PFSK-1 (cell line): ENCODE data around the gene ENDOV.

Source experiments
- FOXP2 ChIP-seq: optimal IDR thresholded peaks from 2 replicates; pipeline ENCODE3; 2011; ENCODE audit warnings: borderline replicate concordance, control low read depth, inconsistent platforms; ENCODE audit not compliant: insufficient read depth; ENCODE audit errors: extremely low read length, extremely low read depth
- POLR2AphosphoS5 ChIP-seq: IDR thresholded peaks from 2 replicates; pipeline ENCODE4 v1.6.1; 2012; ENCODE audit warnings: low read depth, mild to moderate bottlenecking, control low read depth, low read length, moderate library complexity
- SIN3A ChIP-seq: IDR thresholded peaks from 2 replicates; pipeline ENCODE4 v1.6.1; 2012; ENCODE audit warnings: mild to moderate bottlenecking, low read length, moderate library complexity, borderline replicate concordance; ENCODE audit not compliant: insufficient read depth
- TAF1 ChIP-seq: IDR thresholded peaks from 2 replicates; pipeline ENCODE4 v1.6.1; 2012; ENCODE audit warnings: low read length, control low read depth, borderline replicate concordance; ENCODE audit not compliant: insufficient read depth
- TF ChIP-seq, protein P1 (sequence below), 2 experiments: IDR thresholded peaks; 2 replicates each; pipeline versions ENCODE4 v1.6.1 to v1.8.0; 2011 to 2012; ENCODE audit warnings: low read depth in 2 of 2, low read length in 2 of 2, control low read depth in 1 of 2, inconsistent platforms in 1 of 2, mild to moderate bottlenecking in 1 of 2, moderate library complexity in 1 of 2; ENCODE audit not compliant: insufficient read depth in 1 of 2

Gene ENDOV

DNA sequence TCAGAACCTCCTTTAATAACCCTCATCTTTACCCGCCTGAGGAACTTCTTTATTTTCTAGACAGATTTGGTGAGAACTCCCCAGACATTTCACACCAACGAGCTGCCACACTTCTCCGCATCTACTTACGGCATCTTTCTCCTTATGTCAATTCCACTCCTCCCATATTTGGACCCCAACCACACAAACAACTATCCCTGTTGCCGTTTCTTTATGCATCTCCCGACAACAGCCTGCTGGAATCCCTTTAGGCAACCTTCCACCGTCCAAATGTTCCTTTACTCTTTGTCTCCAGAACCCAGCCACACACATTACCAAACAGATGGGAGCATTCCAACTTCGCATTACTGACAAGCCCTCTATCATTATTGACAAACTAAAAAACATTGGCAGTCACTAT, 8.8 kb upstream of the ENDOV start:
- TF ChIP-seq, protein P1, sequence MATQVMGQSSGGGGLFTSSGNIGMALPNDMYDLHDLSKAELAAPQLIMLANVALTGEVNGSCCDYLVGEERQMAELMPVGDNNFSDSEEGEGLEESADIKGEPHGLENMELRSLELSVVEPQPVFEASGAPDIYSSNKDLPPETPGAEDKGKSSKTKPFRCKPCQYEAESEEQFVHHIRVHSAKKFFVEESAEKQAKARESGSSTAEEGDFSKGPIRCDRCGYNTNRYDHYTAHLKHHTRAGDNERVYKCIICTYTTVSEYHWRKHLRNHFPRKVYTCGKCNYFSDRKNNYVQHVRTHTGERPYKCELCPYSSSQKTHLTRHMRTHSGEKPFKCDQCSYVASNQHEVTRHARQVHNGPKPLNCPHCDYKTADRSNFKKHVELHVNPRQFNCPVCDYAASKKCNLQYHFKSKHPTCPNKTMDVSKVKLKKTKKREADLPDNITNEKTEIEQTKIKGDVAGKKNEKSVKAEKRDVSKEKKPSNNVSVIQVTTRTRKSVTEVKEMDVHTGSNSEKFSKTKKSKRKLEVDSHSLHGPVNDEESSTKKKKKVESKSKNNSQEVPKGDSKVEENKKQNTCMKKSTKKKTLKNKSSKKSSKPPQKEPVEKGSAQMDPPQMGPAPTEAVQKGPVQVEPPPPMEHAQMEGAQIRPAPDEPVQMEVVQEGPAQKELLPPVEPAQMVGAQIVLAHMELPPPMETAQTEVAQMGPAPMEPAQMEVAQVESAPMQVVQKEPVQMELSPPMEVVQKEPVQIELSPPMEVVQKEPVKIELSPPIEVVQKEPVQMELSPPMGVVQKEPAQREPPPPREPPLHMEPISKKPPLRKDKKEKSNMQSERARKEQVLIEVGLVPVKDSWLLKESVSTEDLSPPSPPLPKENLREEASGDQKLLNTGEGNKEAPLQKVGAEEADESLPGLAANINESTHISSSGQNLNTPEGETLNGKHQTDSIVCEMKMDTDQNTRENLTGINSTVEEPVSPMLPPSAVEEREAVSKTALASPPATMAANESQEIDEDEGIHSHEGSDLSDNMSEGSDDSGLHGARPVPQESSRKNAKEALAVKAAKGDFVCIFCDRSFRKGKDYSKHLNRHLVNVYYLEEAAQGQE (IDR thresholded peaks at IDR 0.05; ENCODE audit: insufficient read depth in 1 of 2, low read depth in 2 of 2, low read length in 2 of 2): no peak
- TF ChIP-seq SIN3A: no peak
- TF ChIP-seq FOXP2: no peak
- no peak for TF ChIP-seq POLR2AphosphoS5
- TF ChIP-seq TAF1: no peak

DNA sequence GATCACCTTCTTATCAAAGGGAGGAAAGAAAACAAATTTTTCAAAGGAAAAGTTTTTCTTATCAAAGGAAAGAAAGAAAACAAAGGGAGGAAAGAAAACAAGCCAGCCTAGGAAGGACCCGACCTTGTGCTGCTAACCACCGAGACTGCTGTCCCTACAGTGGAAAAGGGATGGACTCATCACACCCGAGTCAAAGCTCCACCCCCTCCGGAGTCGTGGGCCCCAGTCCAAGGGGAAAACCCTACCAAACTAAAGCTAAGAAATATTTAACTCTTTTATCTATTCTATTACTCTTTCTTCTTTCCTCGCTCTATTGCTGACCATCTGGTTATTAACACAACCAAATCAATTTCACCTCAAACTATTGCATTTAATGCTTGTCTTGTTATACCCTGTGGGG, 6.1 kb upstream of the ENDOV start:
- TF ChIP-seq TAF1: no peak
- TF ChIP-seq FOXP2: no peak
- no peak for TF ChIP-seq POLR2AphosphoS5
- no peak for TF ChIP-seq SIN3A
- TF ChIP-seq, protein P1 (IDR thresholded peaks at IDR 0.05; ENCODE audit: insufficient read depth in 1 of 2, low read depth in 2 of 2, low read length in 2 of 2): no peak

DNA sequence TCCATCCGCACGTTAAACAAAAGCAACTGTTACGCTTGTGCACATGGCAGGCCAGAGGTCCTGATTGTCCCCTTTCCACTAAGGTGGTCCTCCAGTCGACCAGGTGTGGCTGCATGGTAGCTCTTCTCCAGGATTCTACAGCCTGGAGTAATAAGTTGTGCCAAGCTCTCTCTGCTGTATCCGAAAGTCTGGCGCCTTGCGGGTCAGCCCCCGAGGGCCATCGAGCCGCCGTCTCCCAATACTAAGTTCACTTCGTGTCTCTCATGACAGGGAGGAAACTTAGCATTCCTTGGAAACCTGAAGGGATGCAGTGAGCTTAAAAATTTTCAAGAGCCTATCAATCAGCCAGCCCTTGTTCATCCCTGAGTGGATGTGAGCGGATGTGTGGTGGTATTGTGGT, 5.3 kb upstream of the ENDOV start:
- TF ChIP-seq FOXP2: no peak
- no peak for TF ChIP-seq POLR2AphosphoS5
- TF ChIP-seq TAF1: no peak
- TF ChIP-seq, protein P1 (IDR thresholded peaks at IDR 0.05; ENCODE audit: insufficient read depth in 1 of 2, low read depth in 2 of 2, low read length in 2 of 2): no peak
- no peak for TF ChIP-seq SIN3A

DNA sequence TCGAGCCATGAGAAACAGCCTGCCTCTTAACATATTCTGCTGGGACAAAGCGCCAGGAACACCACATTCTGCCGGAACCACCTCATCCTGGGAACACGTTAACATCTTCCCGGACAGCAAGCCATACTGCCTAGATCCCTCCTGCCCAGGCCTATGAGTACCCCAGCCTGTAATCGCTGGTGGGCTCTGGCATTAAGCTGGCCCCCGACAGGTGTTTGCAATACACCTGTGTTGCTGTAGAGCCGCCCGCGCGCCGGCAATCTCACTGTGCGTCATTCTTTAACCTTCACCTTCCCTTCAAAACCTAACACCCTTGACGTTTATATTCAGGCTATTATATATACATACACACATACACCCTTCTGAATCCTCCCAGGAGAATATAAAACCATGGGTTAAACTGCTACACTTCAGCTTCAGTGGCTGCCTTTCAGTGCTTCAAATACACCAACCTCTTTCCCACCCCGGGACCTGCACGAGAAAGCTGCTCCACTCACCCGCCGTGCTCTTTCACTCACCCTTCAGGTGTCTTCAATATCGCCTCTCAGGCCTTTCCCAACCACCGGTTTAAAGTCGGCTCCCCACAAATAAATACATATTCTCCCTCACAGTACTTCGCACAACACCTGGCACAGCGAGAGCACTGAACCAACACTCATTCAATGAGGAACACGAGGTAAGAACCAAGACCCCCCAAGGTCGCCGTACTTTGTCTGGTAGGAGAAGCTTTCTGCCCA, 1.0 kb upstream of the ENDOV start:
- TF ChIP-seq SIN3A (no peak), TAF1 (no peak), FOXP2 (no peak), POLR2AphosphoS5 (no peak)
- TF ChIP-seq, protein P1 (IDR thresholded peaks at IDR 0.05; ENCODE audit: insufficient read depth in 1 of 2, low read depth in 2 of 2, low read length in 2 of 2): no peak

DNA sequence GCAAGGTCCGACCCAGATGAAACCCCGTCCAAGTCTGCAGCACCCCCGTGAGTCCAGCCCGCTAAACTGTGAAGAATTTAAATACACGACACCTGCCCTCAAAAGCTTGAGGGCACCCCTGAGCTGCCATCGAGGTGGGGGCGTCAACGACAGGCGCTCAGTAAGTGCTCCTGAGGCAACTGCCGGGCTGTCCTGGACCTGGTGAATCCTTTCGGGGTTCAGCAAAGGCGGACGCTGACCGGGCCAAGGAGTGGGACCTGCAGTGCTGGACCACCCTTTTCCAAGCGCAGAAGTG, 512 bp upstream of the ENDOV start:
- TF ChIP-seq POLR2AphosphoS5 (no peak), TAF1 (no peak), SIN3A (no peak), FOXP2 (no peak)
- TF ChIP-seq, protein P1 (IDR thresholded peaks at IDR 0.05; ENCODE audit: insufficient read depth in 1 of 2, low read depth in 2 of 2, low read length in 2 of 2): no peak
